A549 treated with AZD9567 at 1 μM for 4 hours (cell line): ENCODE measurements around the gene GCSAM. TPM values are rescaled to one million over a fixed set of nuclear protein-coding genes. Genes with fewer than 3 reads are reported as not detected.

Source experiments
- total RNA-seq: library from RNA; stranded (reverse); fragments of 200-300 nt; extraction: Qiagen RNA extraction; gene quantifications from 5 replicates; pipeline ENCODE4 v1.2.3, GENCODE V29; 2022; ENCODE audit not compliant: insufficient read depth

Gene GCSAM, protein sequence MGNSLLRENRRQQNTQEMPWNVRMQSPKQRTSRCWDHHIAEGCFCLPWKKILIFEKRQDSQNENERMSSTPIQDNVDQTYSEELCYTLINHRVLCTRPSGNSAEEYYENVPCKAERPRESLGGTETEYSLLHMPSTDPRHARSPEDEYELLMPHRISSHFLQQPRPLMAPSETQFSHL
- not detected in 5 replicates for total RNA-seq

GRCh38 chr3:112132975-112133448, at the start of gene GCSAM:
Gene GCSAM (minus strand): TSS chr3:112133248. CDS start chr3:112133120, 128 bp downstream.

GRCh38 chr3:112086076-112086854, 46.8 kb downstream of the GCSAM start, which contains the start of gene C3orf52:
Gene C3orf52 (plus strand): TSS chr3:112086389. CDS start chr3:112086408, 19 bp downstream.

Other genes starting within 250 kb of the GCSAM start
- gene ABHD10, start 154.2 kb downstream of the GCSAM start, total RNA-seq, result 16.3 to 22.7 TPM (median 21.7 TPM) in 5 replicates
- not detected in 5 replicates for gene TAGLN3, start 134.3 kb downstream of the GCSAM start, total RNA-seq
- 0.07 to 0.12 TPM (median 0.09 TPM) in 4 of 5 replicates, not detected in the other for gene TMPRSS7, start 98.5 kb downstream of the GCSAM start, total RNA-seq
- 10.6 to 13.3 TPM (median 12.2 TPM) in 5 replicates for gene C3orf52, start 46.9 kb downstream of the GCSAM start, total RNA-seq
- not detected in 5 replicates for gene SLC9C1, start 161.0 kb upstream of the GCSAM start, total RNA-seq
- not detected in 5 replicates for gene CD200, start 199.9 kb upstream of the GCSAM start, total RNA-seq